HepG2 (cell line): ENCODE measurements around the gene BPIFA1. TPM values are rescaled to one million over a fixed set of nuclear protein-coding genes. Genes with fewer than 3 reads are reported as not detected.

Experiments used
- EED ChIP-seq: sonication (generic); formaldehyde crosslinking; IDR thresholded peaks from 2 replicates; pipeline ENCODE4 v1.5.0; 2020; ENCODE audit warnings: mild to moderate bottlenecking, missing genetic modification reagents
- FOXA1 ChIP-seq, 2 experiments: fragments of 450-650 bp in 1 of 2; sonication (generic) in 1 of 2; formaldehyde crosslinking in 1 of 2; IDR thresholded peaks; 2 replicates each; pipeline versions ENCODE4 v1.4.0 to v1.6.1; 2016 to 2020; ENCODE audit warnings: missing genetic modification reagents in 1 of 2
- FOXO1 ChIP-seq: sonication (generic); formaldehyde crosslinking; IDR thresholded peaks from 2 replicates; pipeline ENCODE4 v1.4.0; 2020; ENCODE audit warnings: missing genetic modification reagents
- GATAD2A ChIP-seq: IDR thresholded peaks from 2 replicates; pipeline ENCODE4 v1.6.1; 2016
- KDM6A ChIP-seq: IDR thresholded peaks from 2 replicates; pipeline ENCODE4 v1.6.1; 2016; ENCODE audit warnings: low read depth
- KLF12 ChIP-seq: sonication (generic); formaldehyde crosslinking; IDR thresholded peaks from 2 replicates; pipeline ENCODE4 v1.4.0; 2020; ENCODE audit warnings: missing genetic modification reagents, borderline replicate concordance
- MTA1 ChIP-seq: sonication (generic); formaldehyde crosslinking; IDR thresholded peaks from 2 replicates; pipeline ENCODE4 v1.4.0; 2020; ENCODE audit warnings: missing genetic modification reagents, mild to moderate bottlenecking, borderline replicate concordance
- NFIC ChIP-seq: IDR thresholded peaks from 2 replicates; pipeline ENCODE4 v1.6.1; 2012; ENCODE audit warnings: mild to moderate bottlenecking, low read length, inconsistent platforms
- PPARG ChIP-seq: conservative IDR thresholded peaks from 2 replicates; pipeline ENCODE4 v1.6.1; 2016; ENCODE audit warnings: missing biosample characterization, missing genetic modification reagents
- SP4 ChIP-seq: sonication (generic); formaldehyde crosslinking; IDR thresholded peaks from 2 replicates; pipeline ENCODE4 v1.8.1; 2023; ENCODE audit warnings: mild to moderate bottlenecking, missing genetic modification reagents
- TEAD3 ChIP-seq: optimal IDR thresholded peaks from 2 replicates; pipeline ENCODE3; 2016; ENCODE audit warnings: borderline replicate concordance
- ZBTB38 ChIP-seq: sonication (generic); formaldehyde crosslinking; IDR thresholded peaks from 2 replicates; pipeline ENCODE4 v1.5.1; 2020; ENCODE audit warnings: mild to moderate bottlenecking, missing genetic modification reagents
- ZNF350 ChIP-seq: sonication (generic); formaldehyde crosslinking; IDR thresholded peaks from 2 replicates; pipeline ENCODE4 v1.4.0; 2020; ENCODE audit warnings: mild to moderate bottlenecking, low read depth, missing genetic modification reagents, borderline replicate concordance
- ZNF724P ChIP-seq: sonication (generic); formaldehyde crosslinking; IDR thresholded peaks from 2 replicates; pipeline ENCODE4 v1.8.0; 2022; ENCODE audit warnings: missing genetic modification reagents, borderline replicate concordance
- polyA plus RNA-seq, 8 experiments: library from polyadenylated mRNA; depleted of rRNA in 3 of 8; stranded (reverse) in 7 of 8; unstranded in 1 of 8; fragments of >200 nt; fragmentation: Illumina TruSeq in 4 of 8; extraction: Trizol in 4 of 8; gene quantifications; 2 replicates each; pipeline versions ENCODE4 v1.2.1 to v1.2.3, GENCODE V29; 2011 to 2016; ENCODE audit warnings: low read depth in 4 of 8, missing spikeins in 1 of 8, mixed read lengths in 1 of 8; ENCODE audit not compliant: insufficient read depth in 1 of 8
- total RNA-seq, 5 experiments: library from RNA; depleted of rRNA; stranded (reverse); fragments of >200 nt; fragmentation: Illumina TruSeq; extraction: Trizol; gene quantifications; 2 replicates each; pipeline ENCODE4 v1.2.3, GENCODE V29; 2016; ENCODE audit warnings: low read depth in 1 of 5
- TF ChIP-seq, protein P1 (sequence below): sonication (generic); formaldehyde crosslinking; IDR thresholded peaks from 2 replicates; pipeline ENCODE4 v1.4.0; 2020; ENCODE audit warnings: missing genetic modification reagents
- TF ChIP-seq, protein P2 (sequence below): sonication (generic); formaldehyde crosslinking; IDR thresholded peaks from 2 replicates; pipeline ENCODE4 v1.4.0; 2020; ENCODE audit warnings: mild to moderate bottlenecking, missing genetic modification reagents, borderline replicate concordance
- TF ChIP-seq, protein P3 (sequence below): sonication (generic); formaldehyde crosslinking; IDR thresholded peaks from 2 replicates; pipeline ENCODE4 v1.4.0; 2020; ENCODE audit warnings: missing genetic modification reagents
- TF ChIP-seq, protein P4 (sequence below): sonication (generic); formaldehyde crosslinking; IDR thresholded peaks from 2 replicates; pipeline ENCODE4 v1.4.0; 2020; ENCODE audit warnings: missing genetic modification reagents

The BPIFA1 gene
- total and polyA plus RNA-seq, 2 of the 13 experiments (the other 11 are each of a cell fraction or from before 2014, with no cell fraction given): not detected

DNA sequence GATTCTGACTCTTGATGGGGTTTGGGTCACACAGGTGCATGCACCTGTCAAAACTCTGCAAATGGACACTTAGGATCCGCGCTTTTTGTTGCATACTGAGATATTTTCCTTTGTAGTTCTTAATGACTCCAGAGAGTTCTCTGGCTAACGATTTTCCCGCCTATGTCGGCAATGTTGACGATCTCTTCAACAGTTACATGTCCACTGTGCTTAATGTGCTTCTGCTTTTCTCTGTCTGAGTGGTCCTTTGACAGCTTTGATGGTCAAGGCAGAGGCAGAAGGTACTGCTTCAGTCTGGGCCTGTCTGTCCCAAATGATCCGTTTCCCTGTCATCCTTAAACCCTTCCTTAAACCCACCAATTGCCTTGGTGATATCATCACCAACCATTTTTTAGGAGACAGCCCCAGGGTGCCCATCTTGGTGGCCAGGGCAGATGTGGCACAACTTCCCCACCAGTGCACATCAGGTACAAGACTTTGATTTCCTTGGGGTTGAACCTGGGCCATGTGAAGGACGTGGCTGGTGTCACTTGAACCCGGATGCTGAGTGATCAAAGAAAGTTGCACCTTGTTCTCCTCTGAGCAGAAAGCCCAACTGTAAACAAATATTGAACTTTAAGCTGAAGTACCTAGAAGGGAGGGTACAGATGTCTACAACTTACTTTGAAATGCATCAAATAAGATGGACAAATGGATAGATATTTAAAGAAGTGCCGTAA is 36.5 kb downstream of the BPIFA1 start (continued):
- TF ChIP-seq, protein P1, sequence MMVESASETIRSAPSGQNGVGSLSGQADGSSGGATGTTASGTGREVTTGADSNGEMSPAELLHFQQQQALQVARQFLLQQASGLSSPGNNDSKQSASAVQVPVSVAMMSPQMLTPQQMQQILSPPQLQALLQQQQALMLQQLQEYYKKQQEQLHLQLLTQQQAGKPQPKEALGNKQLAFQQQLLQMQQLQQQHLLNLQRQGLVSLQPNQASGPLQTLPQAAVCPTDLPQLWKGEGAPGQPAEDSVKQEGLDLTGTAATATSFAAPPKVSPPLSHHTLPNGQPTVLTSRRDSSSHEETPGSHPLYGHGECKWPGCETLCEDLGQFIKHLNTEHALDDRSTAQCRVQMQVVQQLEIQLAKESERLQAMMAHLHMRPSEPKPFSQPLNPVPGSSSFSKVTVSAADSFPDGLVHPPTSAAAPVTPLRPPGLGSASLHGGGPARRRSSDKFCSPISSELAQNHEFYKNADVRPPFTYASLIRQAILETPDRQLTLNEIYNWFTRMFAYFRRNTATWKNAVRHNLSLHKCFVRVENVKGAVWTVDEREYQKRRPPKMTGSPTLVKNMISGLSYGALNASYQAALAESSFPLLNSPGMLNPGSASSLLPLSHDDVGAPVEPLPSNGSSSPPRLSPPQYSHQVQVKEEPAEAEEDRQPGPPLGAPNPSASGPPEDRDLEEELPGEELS (CRISPR knock-in tag): peak; percentile 72
- TF ChIP-seq FOXA1 (IDR thresholded peaks at IDR 0.05): no peak
- peak; percentile 6; the same call in 1 of the 2 replicates for TF ChIP-seq FOXA1 (CRISPR knock-in tag; IDR thresholded peaks at IDR 0.05)
- TF ChIP-seq, protein P2, sequence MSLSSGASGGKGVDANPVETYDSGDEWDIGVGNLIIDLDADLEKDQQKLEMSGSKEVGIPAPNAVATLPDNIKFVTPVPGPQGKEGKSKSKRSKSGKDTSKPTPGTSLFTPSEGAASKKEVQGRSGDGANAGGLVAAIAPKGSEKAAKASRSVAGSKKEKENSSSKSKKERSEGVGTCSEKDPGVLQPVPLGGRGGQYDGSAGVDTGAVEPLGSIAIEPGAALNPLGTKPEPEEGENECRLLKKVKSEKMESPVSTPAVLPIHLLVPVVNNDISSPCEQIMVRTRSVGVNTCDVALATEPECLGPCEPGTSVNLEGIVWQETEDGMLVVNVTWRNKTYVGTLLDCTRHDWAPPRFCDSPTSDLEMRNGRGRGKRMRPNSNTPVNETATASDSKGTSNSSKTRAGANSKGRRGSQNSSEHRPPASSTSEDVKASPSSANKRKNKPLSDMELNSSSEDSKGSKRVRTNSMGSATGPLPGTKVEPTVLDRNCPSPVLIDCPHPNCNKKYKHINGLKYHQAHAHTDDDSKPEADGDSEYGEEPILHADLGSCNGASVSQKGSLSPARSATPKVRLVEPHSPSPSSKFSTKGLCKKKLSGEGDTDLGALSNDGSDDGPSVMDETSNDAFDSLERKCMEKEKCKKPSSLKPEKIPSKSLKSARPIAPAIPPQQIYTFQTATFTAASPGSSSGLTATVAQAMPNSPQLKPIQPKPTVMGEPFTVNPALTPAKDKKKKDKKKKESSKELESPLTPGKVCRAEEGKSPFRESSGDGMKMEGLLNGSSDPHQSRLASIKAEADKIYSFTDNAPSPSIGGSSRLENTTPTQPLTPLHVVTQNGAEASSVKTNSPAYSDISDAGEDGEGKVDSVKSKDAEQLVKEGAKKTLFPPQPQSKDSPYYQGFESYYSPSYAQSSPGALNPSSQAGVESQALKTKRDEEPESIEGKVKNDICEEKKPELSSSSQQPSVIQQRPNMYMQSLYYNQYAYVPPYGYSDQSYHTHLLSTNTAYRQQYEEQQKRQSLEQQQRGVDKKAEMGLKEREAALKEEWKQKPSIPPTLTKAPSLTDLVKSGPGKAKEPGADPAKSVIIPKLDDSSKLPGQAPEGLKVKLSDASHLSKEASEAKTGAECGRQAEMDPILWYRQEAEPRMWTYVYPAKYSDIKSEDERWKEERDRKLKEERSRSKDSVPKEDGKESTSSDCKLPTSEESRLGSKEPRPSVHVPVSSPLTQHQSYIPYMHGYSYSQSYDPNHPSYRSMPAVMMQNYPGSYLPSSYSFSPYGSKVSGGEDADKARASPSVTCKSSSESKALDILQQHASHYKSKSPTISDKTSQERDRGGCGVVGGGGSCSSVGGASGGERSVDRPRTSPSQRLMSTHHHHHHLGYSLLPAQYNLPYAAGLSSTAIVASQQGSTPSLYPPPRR (CRISPR knock-in tag): peak; percentile 45
- 0 out of 2 replicates have a peak, but pooled peaks have one; percentile 21 for TF ChIP-seq PPARG (CRISPR knock-in tag)
- TF ChIP-seq KLF12 (CRISPR knock-in tag): no peak
- TF ChIP-seq, protein P3, sequence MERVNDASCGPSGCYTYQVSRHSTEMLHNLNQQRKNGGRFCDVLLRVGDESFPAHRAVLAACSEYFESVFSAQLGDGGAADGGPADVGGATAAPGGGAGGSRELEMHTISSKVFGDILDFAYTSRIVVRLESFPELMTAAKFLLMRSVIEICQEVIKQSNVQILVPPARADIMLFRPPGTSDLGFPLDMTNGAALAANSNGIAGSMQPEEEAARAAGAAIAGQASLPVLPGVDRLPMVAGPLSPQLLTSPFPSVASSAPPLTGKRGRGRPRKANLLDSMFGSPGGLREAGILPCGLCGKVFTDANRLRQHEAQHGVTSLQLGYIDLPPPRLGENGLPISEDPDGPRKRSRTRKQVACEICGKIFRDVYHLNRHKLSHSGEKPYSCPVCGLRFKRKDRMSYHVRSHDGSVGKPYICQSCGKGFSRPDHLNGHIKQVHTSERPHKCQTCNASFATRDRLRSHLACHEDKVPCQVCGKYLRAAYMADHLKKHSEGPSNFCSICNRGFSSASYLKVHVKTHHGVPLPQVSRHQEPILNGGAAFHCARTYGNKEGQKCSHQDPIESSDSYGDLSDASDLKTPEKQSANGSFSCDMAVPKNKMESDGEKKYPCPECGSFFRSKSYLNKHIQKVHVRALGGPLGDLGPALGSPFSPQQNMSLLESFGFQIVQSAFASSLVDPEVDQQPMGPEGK (CRISPR knock-in tag): peak; percentile 33; the same call in 1 of the 2 replicates
- TF ChIP-seq, protein P4, sequence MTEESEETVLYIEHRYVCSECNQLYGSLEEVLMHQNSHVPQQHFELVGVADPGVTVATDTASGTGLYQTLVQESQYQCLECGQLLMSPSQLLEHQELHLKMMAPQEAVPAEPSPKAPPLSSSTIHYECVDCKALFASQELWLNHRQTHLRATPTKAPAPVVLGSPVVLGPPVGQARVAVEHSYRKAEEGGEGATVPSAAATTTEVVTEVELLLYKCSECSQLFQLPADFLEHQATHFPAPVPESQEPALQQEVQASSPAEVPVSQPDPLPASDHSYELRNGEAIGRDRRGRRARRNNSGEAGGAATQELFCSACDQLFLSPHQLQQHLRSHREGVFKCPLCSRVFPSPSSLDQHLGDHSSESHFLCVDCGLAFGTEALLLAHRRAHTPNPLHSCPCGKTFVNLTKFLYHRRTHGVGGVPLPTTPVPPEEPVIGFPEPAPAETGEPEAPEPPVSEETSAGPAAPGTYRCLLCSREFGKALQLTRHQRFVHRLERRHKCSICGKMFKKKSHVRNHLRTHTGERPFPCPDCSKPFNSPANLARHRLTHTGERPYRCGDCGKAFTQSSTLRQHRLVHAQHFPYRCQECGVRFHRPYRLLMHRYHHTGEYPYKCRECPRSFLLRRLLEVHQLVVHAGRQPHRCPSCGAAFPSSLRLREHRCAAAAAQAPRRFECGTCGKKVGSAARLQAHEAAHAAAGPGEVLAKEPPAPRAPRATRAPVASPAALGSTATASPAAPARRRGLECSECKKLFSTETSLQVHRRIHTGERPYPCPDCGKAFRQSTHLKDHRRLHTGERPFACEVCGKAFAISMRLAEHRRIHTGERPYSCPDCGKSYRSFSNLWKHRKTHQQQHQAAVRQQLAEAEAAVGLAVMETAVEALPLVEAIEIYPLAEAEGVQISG (CRISPR knock-in tag): 0 out of 2 replicates have a peak, but pooled peaks have one; percentile 29
- TF ChIP-seq SP4: no peak
- TF ChIP-seq KDM6A (CRISPR knock-in tag): 0 out of 2 replicates have a peak, but pooled peaks have one; percentile 34
- TF ChIP-seq TEAD3: no peak
- TF ChIP-seq EED (CRISPR knock-in tag): no peak
- TF ChIP-seq NFIC: no peak
- TF ChIP-seq ZBTB38 (CRISPR knock-in tag): peak; percentile 90
- TF ChIP-seq MTA1 (CRISPR knock-in tag): peak; percentile 55; the same call in 1 of the 2 replicates
- TF ChIP-seq ZNF350: peak; percentile 7; the same call in 1 of the 2 replicates
- peak; percentile 46; the same call in 1 of the 2 replicates for TF ChIP-seq FOXO1 (CRISPR knock-in tag)
- TF ChIP-seq ZNF724P (CRISPR knock-in tag): no peak
- TF ChIP-seq GATAD2A (CRISPR knock-in tag): peak; percentile 78; the same call in 1 of the 2 replicates
